Right lung (tissue), 10 donors: ENCODE data around the gene CCDC13. TPM values are rescaled to one million over a fixed set of nuclear protein-coding genes. Genes with fewer than 3 reads are reported as not detected.
"Not testable (repeated sequence)": the region's sequence is repeated elsewhere in the genome, so short reads cannot be mapped to it uniquely, and the experiment has no call there.

Experiments
- DNase-seq, 2 donors: peaks; one replicate each; pipeline ENCODE4 v3.0.0-alpha.2; 2013
- long read RNA-seq, 8 donors: transcript quantifications; one replicate each; lab custom pipeline, GENCODE V29; 2026
- polyA plus RNA-seq, 5 donors: library from polyadenylated mRNA; unstranded; fragments of 120-200 nt; gene quantifications; one replicate each; pipeline versions ENCODE4 v1.2.1 to v1.2.3, GENCODE V29; 2013; ENCODE audit warnings: inconsistent platforms in 1 of 5, low replicate concordance in 1 of 5; ENCODE audit not compliant: insufficient read length in 5 of 5, insufficient read depth in 1 of 5

Gene CCDC13, protein sequence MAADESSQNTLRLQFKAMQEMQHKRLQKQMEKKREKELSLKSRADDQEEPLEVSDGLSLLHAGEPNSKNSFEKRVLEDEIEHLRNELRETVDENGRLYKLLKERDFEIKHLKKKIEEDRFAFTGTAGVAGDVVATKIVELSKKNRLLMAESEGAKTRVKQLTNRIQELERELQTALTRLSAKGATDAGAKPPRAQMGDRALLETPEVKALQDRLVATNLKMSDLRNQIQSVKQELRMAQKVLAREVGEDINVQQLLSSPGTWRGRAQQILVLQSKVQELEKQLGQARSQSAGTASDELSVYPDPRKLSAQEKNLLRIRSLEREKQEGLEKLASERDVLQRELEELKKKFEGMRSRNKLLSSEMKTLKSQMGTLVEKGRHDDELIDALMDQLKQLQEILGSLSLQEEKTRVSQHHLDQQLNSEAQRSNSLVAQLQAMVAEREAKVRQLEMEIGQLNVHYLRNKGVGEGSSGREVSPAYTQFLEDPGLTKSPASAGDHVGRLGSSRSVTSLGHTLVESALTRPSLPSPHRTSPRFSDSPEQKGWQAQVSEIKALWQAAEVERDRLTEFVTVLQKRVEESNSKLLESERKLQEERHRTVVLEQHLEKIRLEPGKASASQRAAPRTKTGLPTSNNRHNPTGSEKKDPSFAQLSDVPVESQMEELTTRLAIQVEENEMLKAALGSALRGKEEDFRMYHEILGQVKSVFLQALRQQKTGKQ
- polyA plus RNA-seq = 1 to 10 TPM; 1.7 to 2.9 (median 2.4) TPM
- long read RNA-seq, donor 1 = 0 reads
- long read RNA-seq, donor 2 = 0 reads
- long read RNA-seq, donor 3 = 0 reads
- long read RNA-seq, donor 4 = 0 reads
- long read RNA-seq, donor 5 = 0 reads
- long read RNA-seq, donor 6 = 0 reads
- long read RNA-seq, donor 7, partial matches to known transcripts = 0 of 2 reads
- long read RNA-seq, donor 7, other reads (novel, unspliced or antisense) = 0 of 2 reads
- long read RNA-seq, donor 8 = 0 reads

GRCh38 chr3:42772670-42773408 lies at the start of gene CCDC13:
Gene CCDC13, minus strand, starts transcription at chr3:42773253. Its CDS starts 14,908 bp downstream, at chr3:42758345.
- peak; percentile 96 to 97 for DNase-seq

- no peak for DNase-seq
These were observed 49.8 kb upstream of the CCDC13 start for GRCh38 chr3:42822828-42823227.

- no peak for DNase-seq
These were observed 47.6 kb upstream of the CCDC13 start for GRCh38 chr3:42820746-42821051.

- no peak for DNase-seq
These were observed 46.4 kb upstream of the CCDC13 start for GRCh38 chr3:42819351-42819965.

- no peak for DNase-seq
These were observed 42.8 kb upstream of the CCDC13 start for GRCh38 chr3:42815826-42816225.

GRCh38 chr3:42814914-42815507 lies 42.0 kb upstream of the CCDC13 start:
- DNase-seq = no peak

GRCh38 chr3:42814246-42814645 lies 41.2 kb upstream of the CCDC13 start:
- DNase-seq = no peak

GRCh38 chr3:42811118-42811883 lies 38.2 kb upstream of the CCDC13 start:
- DNase-seq = not testable (repeated sequence)

DNA sequence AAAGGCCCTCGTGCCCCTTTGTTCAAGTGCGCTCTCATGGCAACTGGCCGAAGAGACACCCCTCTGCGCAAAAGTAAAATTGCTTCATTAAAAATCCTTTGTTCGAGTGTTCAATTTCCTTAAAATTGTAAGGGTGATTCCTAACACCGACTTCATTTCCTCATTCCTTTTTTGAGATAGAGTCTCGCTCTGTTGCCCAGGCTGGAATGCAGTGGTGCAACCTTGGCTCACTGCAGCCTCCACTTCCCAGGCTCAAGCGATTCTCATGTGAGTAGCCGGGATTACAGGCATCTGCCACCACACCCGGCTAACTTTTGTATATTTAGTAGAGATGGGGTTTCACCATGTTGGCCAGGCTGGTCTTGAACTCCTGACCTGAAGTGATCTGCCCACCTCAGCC lies 37.7 kb upstream of the CCDC13 start:
- DNase-seq = not testable (repeated sequence)

- DNase-seq = no peak
These were observed 36.1 kb upstream of the CCDC13 start, which contains the start of gene ACKR2 for GRCh38 chr3:42809202-42809601. Gene ACKR2, plus strand, starts transcription at chr3:42809445. Its CDS starts 55,058 bp downstream, at chr3:42864503.

DNA sequence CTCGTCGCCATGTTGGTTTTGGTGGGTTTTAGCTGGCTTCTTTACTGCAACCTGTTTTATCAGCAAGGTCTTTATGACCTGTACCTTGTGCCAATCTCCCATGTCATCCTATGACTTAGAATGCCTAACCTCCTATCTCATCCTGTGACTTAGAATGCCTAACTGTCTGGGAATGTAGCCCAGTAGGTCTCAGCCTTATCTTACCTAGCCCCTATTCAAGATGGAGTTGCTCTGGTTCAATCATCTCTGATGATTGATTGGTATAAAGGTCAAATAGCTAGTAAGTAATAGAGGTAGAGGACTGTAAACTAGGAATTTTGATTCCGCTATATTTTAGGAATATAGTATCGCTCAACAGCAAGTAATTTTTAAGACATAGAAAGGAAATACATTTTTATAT lies 34.9 kb upstream of the CCDC13 start:
- no peak for DNase-seq

- no peak for DNase-seq
These were observed 32.2 kb upstream of the CCDC13 start for GRCh38 chr3:42805141-42805821.

GRCh38 chr3:42804831-42805132 lies 31.7 kb upstream of the CCDC13 start:
- DNase-seq = no peak

DNA sequence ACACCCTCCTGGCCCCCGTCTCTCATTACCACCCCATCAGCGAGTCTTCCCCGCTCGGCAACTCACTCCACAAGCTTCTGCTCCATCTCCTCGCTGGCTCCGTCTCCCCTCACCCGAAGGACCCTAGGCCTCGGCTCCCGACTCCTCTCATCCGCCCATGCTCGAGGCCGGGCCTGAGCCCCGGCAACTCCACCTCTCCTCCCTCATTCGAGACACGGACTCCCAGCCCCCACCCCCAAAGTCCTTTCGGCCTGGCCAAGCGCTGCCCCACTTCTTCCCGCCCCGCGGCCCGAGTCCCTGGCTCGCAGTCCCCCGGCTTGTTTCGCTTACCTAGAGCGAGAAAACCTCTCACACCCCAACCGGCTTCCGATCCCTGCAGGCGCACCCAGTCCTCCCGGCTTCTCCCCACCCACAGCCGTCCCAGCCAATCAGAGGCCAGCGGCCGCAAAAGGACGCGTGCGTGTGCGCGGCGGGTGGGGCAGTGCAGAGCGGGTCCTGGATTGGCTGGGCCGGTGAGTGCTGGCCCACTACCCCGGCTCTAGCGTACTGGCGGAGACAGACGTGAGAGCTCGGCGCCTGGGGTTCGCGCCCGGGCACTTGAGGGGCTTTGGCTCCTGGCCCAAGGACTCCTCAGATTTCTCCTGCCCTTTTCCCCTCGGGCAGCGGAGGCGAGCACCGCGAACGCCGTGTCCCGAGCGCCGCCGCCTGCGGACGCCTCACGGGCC lies 31.2 kb upstream of the CCDC13 start, which contains the start of gene HIGD1A:
Gene HIGD1A (minus strand): TSS at position 385 of the 725 bp plus-strand sequence. CDS start 10,237 bp downstream, outside the sequence.
- DNase-seq = peak; percentile 92 to 93

GRCh38 chr3:42803414-42804105 lies 30.5 kb upstream of the CCDC13 start:
- DNase-seq = peak; percentile 51 to 60

DNA sequence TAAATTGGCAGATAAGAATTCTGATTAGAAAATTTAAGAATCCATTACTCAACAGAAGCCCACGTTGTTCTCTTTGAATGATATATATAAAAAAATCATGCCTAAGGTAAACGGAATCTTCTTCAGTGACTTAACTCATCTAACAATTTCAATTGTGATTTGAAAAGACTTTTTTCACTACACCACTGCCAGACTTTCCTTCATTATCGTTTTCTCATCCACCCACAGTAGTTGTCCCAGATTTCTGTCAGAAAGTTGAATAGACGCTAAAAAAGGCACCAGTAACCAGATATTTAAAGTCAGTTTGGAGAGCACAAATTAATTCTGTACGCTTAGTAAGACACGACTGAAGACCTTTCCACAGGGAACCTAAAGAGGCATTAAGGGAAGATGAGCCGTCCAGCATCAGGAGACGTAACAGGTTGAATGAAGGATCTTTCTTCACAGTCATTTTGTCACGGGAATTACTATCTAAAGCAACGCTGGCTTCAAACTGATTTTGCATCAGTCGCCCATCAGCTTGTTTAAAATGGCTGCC lies 29.9 kb upstream of the CCDC13 start:
- no peak for DNase-seq

- DNase-seq = no peak
These were observed 28.7 kb upstream of the CCDC13 start for GRCh38 chr3:42801784-42802183.
